IPS-15b (cell line): Measurements from ENCODE around the gene KRT2.

Experiments used
- H3K27me3 ChIP-seq: one replicate; pipeline ENCODE4 v1.6.1; 2013; ENCODE audit warnings: low read length; ENCODE audit not compliant: control insufficient read depth, insufficient read depth
- H3K36me3 ChIP-seq: one replicate; pipeline ENCODE4 v1.6.1; 2013; ENCODE audit warnings: low read length; ENCODE audit not compliant: control insufficient read depth, insufficient read depth
- H3K4me1 ChIP-seq: one replicate; pipeline ENCODE4 v1.6.1; 2013; ENCODE audit warnings: mild to moderate bottlenecking, low read length; ENCODE audit not compliant: control insufficient read depth, insufficient read depth
- H3K4me3 ChIP-seq: one replicate; pipeline ENCODE4 v1.5.1; 2013; ENCODE audit warnings: low read depth, low read length
- H3K9ac ChIP-seq: one replicate; pipeline ENCODE4 v1.6.1; 2013; ENCODE audit warnings: low read depth, mild to moderate bottlenecking, low read length
- H3K9me3 ChIP-seq: one replicate; pipeline ENCODE4 v1.6.1; 2013; ENCODE audit warnings: mild to moderate bottlenecking, low read length; ENCODE audit not compliant: control insufficient read depth, insufficient read depth

Gene KRT2

GRCh38 chr12:52622349-52622748 is 29.7 kb downstream of the KRT2 start:
- Histone ChIP-seq H3K27me3 (no peaks in the 10 kb centered on the region), H3K36me3 (no peaks in the 10 kb centered on the region), H3K9me3 (no peaks in the 10 kb centered on the region), H3K4me1 (no peaks in the 10 kb centered on the region), H3K4me3 (no peak overlapping the region), H3K9ac (no peak overlapping the region)

- no peaks in the 10 kb centered on the region for H3K4me1 ChIP-seq
- no peaks in the 10 kb centered on the region for H3K36me3 ChIP-seq
- no peaks in the 10 kb centered on the region for H3K27me3 ChIP-seq
- H3K9ac ChIP-seq = no peak overlapping the region
- no peaks in the 10 kb centered on the region for H3K9me3 ChIP-seq
- no peak overlapping the region for H3K4me3 ChIP-seq
Observed at GRCh38 chr12:52618866-52619265, 33.1 kb downstream of the KRT2 start.

GRCh38 chr12:52618216-52618615 is 33.8 kb downstream of the KRT2 start, which contains the start of gene KRT73:
Gene KRT73, minus strand, starts transcription at chr12:52618559. Its CDS starts 35 bp downstream, at chr12:52618524.
- Histone ChIP-seq H3K36me3 (no peaks in the 10 kb centered on the region), H3K9ac (no peak within 1 kb of the TSS), H3K4me1 (no peaks in the 10 kb centered on the region), H3K27me3 (no peaks in the 10 kb centered on the region), H3K9me3 (no peaks in the 10 kb centered on the region), H3K4me3 (no peak within 1 kb of the TSS)

- Histone ChIP-seq H3K9ac (no peak overlapping the region), H3K4me1 (no peaks in the 10 kb centered on the region), H3K4me3 (no peak overlapping the region), H3K27me3 (no peaks in the 10 kb centered on the region), H3K9me3 (no peaks in the 10 kb centered on the region), H3K36me3 (no peaks in the 10 kb centered on the region)
Observed at GRCh38 chr12:52617403-52617785, 34.6 kb downstream of the KRT2 start.

GRCh38 chr12:52616680-52617402 is 35.2 kb downstream of the KRT2 start:
- H3K36me3 ChIP-seq = no peaks in the 10 kb centered on the region
- no peaks in the 10 kb centered on the region for H3K4me1 ChIP-seq
- no peaks in the 10 kb centered on the region for H3K9me3 ChIP-seq
- no peak overlapping the region for H3K9ac ChIP-seq
- H3K4me3 ChIP-seq = no peak overlapping the region
- no peaks in the 10 kb centered on the region for H3K27me3 ChIP-seq

GRCh38 chr12:52615912-52616311 is 36.1 kb downstream of the KRT2 start:
- H3K4me1 ChIP-seq = no peaks in the 10 kb centered on the region
- H3K4me3 ChIP-seq = no peak overlapping the region
- H3K9me3 ChIP-seq = no peaks in the 10 kb centered on the region
- H3K27me3 ChIP-seq = peaks cover 1% of the 10 kb centered on the region
- no peaks in the 10 kb centered on the region for H3K36me3 ChIP-seq
- H3K9ac ChIP-seq = no peak overlapping the region

GRCh38 chr12:52615208-52615868 is 36.7 kb downstream of the KRT2 start:
- H3K9ac ChIP-seq = no peak overlapping the region
- no peaks in the 10 kb centered on the region for H3K36me3 ChIP-seq
- H3K4me1 ChIP-seq = peaks cover 2% of the 10 kb centered on the region
- no peak overlapping the region for H3K4me3 ChIP-seq
- H3K27me3 ChIP-seq = peaks cover 5% of the 10 kb centered on the region
- no peaks in the 10 kb centered on the region for H3K9me3 ChIP-seq

GRCh38 chr12:52614381-52615207 is 37.4 kb downstream of the KRT2 start:
- Histone ChIP-seq H3K4me1 (peaks cover 2% of the 10 kb centered on the region), H3K27me3 (peaks cover 5% of the 10 kb centered on the region), H3K4me3 (no peak overlapping the region), H3K36me3 (no peaks in the 10 kb centered on the region), H3K9me3 (no peaks in the 10 kb centered on the region), H3K9ac (no peak overlapping the region)

GRCh38 chr12:52613384-52614030 is 38.5 kb downstream of the KRT2 start:
- no peak overlapping the region for H3K4me3 ChIP-seq
- H3K9ac ChIP-seq = no peak overlapping the region
- no peaks in the 10 kb centered on the region for H3K36me3 ChIP-seq
- peaks cover 5% of the 10 kb centered on the region for H3K27me3 ChIP-seq
- H3K9me3 ChIP-seq = no peaks in the 10 kb centered on the region
- peaks cover 2% of the 10 kb centered on the region for H3K4me1 ChIP-seq

- Histone ChIP-seq H3K9ac (no peak overlapping the region), H3K36me3 (no peaks in the 10 kb centered on the region), H3K4me1 (peaks cover 2% of the 10 kb centered on the region), H3K9me3 (no peaks in the 10 kb centered on the region), H3K27me3 (peaks cover 5% of the 10 kb centered on the region), H3K4me3 (no peak overlapping the region)
Observed at GRCh38 chr12:52612431-52613383, 39.3 kb downstream of the KRT2 start.
